ENCODE data around the gene MAP2K1. TPM values are rescaled to one million over a fixed set of nuclear protein-coding genes. Genes with fewer than 3 reads are reported as not detected.
"Not testable (repeated sequence)": the region's sequence is repeated elsewhere in the genome, so short reads cannot be mapped to it uniquely, and the experiment has no call there.

The MAP2K1 gene
- total RNA-seq, 1 donor from 2014 or later, result 38.7 TPM

GRCh38 chr15:66467162-66468040, 80.7 kb downstream of the MAP2K1 start:
- DNase-seq (ENCODE audit: low spot score); intact Hi-C loops (cut with DNase I): not testable (repeated sequence)

- intact Hi-C loops (cut with DNase I), result not testable (repeated sequence)
Observed at GRCh38 chr15:66470825-66471224, 84.1 kb downstream of the MAP2K1 start.

GRCh38 chr15:66472176-66472999, 85.7 kb downstream of the MAP2K1 start:
- intact Hi-C loops (cut with DNase I), result no loop called here
- DNase-seq (ENCODE audit: low spot score), result no peak

More at GRCh38 chr15:66470825-66471224, 84.1 kb downstream of the MAP2K1 start:
- DNase-seq (ENCODE audit: low spot score), result not testable (repeated sequence)

GRCh38 chr15:66474135-66474534, 87.4 kb downstream of the MAP2K1 start:
- DNase-seq (ENCODE audit: low spot score), result no peak
- intact Hi-C loops (cut with DNase I), result no loop called here

GRCh38 chr15:66474963-66475362, 88.3 kb downstream of the MAP2K1 start:
- no peak for DNase-seq (ENCODE audit: low spot score)
- intact Hi-C loops (cut with DNase I), result no loop called here

GRCh38 chr15:66476535-66476934, 89.8 kb downstream of the MAP2K1 start:
- DNase-seq (ENCODE audit: low spot score), result no peak
- intact Hi-C loops (cut with DNase I), result no loop called here

GRCh38 chr15:66477011-66477410, 90.3 kb downstream of the MAP2K1 start:
- intact Hi-C loops (cut with DNase I), result no loop called here
- DNase-seq (ENCODE audit: low spot score), result no peak

GRCh38 chr15:66480267-66480666, 93.6 kb downstream of the MAP2K1 start:
- DNase-seq (ENCODE audit: low spot score), result no peak
- intact Hi-C loops (cut with DNase I), result no loop called here

GRCh38 chr15:66481107-66481856, 94.6 kb downstream of the MAP2K1 start:
- intact Hi-C loops (cut with DNase I), result no loop called here
- no peak for DNase-seq (ENCODE audit: low spot score)

- no peak for DNase-seq (ENCODE audit: low spot score)
- intact Hi-C loops (cut with DNase I), result no loop called here
Observed at GRCh38 chr15:66482539-66482938, 95.8 kb downstream of the MAP2K1 start.

- DNase-seq (ENCODE audit: low spot score), result no peak
- intact Hi-C loops (cut with DNase I), result no loop called here
Observed at GRCh38 chr15:66483131-66483566, 96.4 kb downstream of the MAP2K1 start.

- DNase-seq (ENCODE audit: low spot score), result no peak
- intact Hi-C loops (cut with DNase I), result no loop called here
Observed at GRCh38 chr15:66484539-66485112, 97.9 kb downstream of the MAP2K1 start.

- intact Hi-C loops (cut with DNase I), result no loop called here
- DNase-seq (ENCODE audit: low spot score), result no peak
Observed at GRCh38 chr15:66486887-66487286, 100.2 kb downstream of the MAP2K1 start.

GRCh38 chr15:66488525-66488924, 101.8 kb downstream of the MAP2K1 start:
- DNase-seq (ENCODE audit: low spot score), result no peak
- intact Hi-C loops (cut with DNase I), result no loop called here

GRCh38 chr15:66489179-66489791, 102.6 kb downstream of the MAP2K1 start:
- intact Hi-C loops (cut with DNase I), result no loop called here
- no peak for DNase-seq (ENCODE audit: low spot score)

GRCh38 chr15:66491846-66492245, 105.1 kb downstream of the MAP2K1 start:
- intact Hi-C loops (cut with DNase I), result no loop called here
- DNase-seq (ENCODE audit: low spot score), result no peak

GRCh38 chr15:66494262-66494661, 107.5 kb downstream of the MAP2K1 start:
- no peak for DNase-seq (ENCODE audit: low spot score)

GRCh38 chr15:66496951-66497501, 110.3 kb downstream of the MAP2K1 start:
- no peak for DNase-seq (ENCODE audit: low spot score)
- intact Hi-C loops (cut with DNase I), result loop anchor here (1.0 kb wide), 1 partner anchor 111 kb away; the partner anchor contains the start of gene MAP2K1

More at GRCh38 chr15:66494262-66494661, 107.5 kb downstream of the MAP2K1 start:
- intact Hi-C loops (cut with DNase I), result no loop called here

Data from cardiac septum (tissue), 1 donor.